ENCODE measurements around the gene TLN1. TPM values are rescaled to one million over a fixed set of nuclear protein-coding genes. Genes with fewer than 3 reads are reported as not detected.
A peak's percentile ranks its signal among the peaks of the same experiment; 100 is the strongest.

TLN1 gene
- total RNA-seq, 2 donors from 2014 or later: 816 to 836 TPM

DNA sequence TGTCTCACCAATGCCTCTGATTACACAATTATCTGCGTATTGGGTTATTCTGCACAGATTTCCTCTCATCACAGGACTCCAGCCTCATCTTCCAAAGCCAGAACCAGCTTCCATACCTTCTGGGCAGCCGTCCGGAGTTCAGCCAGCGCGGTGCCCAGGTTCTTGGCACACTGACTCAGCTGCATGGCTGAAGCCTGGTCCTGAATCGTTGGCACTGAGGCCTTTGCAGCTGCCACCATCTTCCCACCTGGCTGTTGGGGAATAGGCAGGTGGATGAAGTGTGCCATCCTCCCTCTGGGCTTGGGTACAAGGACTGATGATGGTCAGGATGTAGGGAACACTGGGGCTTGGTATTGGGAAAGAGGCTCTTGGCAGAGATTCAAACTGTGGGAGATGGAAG, 17.9 kb downstream of the TLN1 start:
- no peak for DNase-seq (ENCODE audit: low spot score)
- intact Hi-C loops (cut with DNase I): no loop called here

GRCh38 chr9:35713578-35713977, 18.4 kb downstream of the TLN1 start:
- intact Hi-C loops (cut with DNase I): no loop called here

GRCh38 chr9:35712762-35713400, 19.1 kb downstream of the TLN1 start:
- no peak for DNase-seq (ENCODE audit: low spot score)
- intact Hi-C loops (cut with DNase I): no loop called here

More at GRCh38 chr9:35713578-35713977, 18.4 kb downstream of the TLN1 start:
- no peak for DNase-seq (ENCODE audit: low spot score)

GRCh38 chr9:35711501-35712428, 20.2 kb downstream of the TLN1 start:
- intact Hi-C loops (cut with DNase I): no loop called here
- peak; percentile 40 for DNase-seq (ENCODE audit: low spot score)

- no peak for DNase-seq (ENCODE audit: low spot score)
- intact Hi-C loops (cut with DNase I): no loop called here
Observed at GRCh38 chr9:35710818-35711500, 21.0 kb downstream of the TLN1 start.

- DNase-seq (ENCODE audit: low spot score): peak; percentile 52
- intact Hi-C loops (cut with DNase I): no loop called here
Observed at GRCh38 chr9:35708146-35708545, 23.8 kb downstream of the TLN1 start.

DNA sequence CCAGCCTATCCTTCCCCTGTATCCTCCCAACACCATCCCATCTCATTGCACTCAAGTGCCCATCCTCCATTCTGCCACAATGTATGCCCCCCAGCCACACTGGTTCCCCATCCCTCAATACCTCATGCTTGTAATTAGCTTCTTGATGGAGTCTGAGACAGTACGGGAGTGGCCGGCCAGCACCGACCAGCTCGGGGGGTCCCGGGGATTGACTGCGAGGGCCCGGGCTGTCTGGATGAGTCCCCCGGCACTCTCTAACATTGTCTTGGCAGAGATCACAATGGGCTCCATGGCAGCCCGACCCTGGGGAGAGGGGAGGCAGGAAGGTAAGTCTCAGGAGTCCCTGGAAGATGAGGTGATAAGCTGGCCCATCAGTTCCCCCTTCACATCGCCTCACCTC, 25.0 kb downstream of the TLN1 start:
- intact Hi-C loops (cut with DNase I): loop anchor here in 1 of 2 donors (2.0 kb wide), 1 partner anchor 218 kb away; no protein-coding TSS in a partner anchor
- peak; percentile 53 for DNase-seq (ENCODE audit: low spot score)

- intact Hi-C loops (cut with DNase I): loop anchor here in 1 of 2 donors (2.0 kb wide), 1 partner anchor 217 kb away; no protein-coding TSS in a partner anchor
- DNase-seq (ENCODE audit: low spot score): peak; percentile 49
Observed at GRCh38 chr9:35705836-35706430, 26.1 kb downstream of the TLN1 start.

DNA sequence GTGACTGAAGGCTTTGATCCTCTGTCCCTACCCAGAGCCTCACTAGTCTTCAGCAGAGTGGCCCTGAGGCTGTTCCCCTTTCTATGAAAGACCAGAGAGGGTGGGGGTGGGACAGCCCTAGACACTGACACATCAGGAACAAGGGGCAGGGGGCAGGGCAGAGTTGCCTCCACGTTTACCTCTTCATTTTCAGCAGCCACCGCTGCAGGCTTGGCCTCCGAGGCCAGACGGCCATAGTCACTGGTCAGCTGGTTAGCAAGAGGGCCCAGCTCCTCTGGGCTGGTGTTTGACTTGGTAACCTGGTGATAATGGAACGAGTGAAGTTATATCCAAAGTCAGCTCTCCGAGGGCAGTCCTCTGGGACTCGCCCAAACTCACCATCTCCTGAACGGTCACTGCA, 26.6 kb downstream of the TLN1 start:
- intact Hi-C loops (cut with DNase I): no loop called here
- peak; percentile 77 for DNase-seq (ENCODE audit: low spot score)

DNA sequence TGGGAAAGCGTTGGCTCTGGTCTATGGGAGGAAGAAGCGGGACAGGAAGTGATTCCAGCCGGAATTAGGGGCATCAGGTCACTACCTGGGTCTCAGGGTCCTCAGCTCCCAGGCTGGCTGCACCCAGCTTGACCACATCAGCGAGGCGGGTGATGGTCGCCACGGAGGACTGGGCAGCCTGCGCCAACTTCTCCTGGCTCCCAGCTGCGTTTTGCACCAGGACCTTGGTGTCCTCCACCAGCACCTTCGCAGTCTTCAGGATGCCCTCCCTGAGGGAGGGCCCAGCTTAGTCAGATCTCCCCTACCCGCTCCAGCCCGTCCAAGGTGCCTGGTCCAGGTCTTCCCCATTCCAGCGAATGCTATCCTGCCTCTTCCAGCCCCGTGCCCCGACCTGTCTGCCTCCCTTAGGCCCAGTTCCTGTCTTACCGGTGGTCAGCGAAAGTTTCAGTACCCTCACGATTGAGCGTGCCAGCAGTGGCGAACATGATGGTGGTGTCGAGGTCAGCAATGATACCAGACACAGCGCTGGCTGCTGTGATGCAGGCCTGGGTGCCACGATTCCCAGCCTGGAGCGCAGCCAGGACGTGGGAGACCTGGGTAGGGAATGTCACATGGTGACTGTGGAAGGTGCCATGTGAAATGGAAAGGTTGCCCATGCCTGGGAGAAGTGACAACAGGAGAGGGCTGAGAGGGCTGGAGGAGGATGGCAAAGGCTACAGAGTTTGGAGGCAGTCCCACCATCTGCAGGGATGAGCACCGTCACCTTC, 27.9 kb downstream of the TLN1 start:
- intact Hi-C loops (cut with DNase I): loop anchor here in 1 of 2 donors (2.0 kb wide), 1 partner anchor 19 kb away; no protein-coding TSS in a partner anchor
- DNase-seq (ENCODE audit: low spot score): peak; percentile 64

DNA sequence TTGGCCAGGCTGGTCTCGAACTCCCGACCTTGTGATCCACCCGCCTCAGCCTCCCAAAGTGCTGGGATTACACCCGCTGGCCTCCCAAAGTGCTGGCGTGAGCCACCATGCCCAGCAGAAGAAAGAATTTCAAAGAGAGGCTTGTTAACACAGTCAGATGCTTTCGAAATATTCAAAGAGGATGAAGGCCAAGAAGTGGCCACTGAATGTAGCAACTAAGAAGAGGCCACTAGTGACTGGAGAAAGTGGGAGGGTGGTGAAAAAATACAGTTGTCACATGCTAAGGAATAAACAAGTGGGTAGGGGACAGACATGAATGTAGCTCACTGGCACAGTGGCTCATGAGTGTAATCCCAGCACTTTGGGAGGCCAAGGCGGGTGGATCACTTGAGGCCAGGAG, 29.3 kb downstream of the TLN1 start:
- intact Hi-C loops (cut with DNase I): loop anchor here in 1 of 2 donors (2.0 kb wide), 1 partner anchor 20 kb away; no protein-coding TSS in a partner anchor
- peak; percentile 35 for DNase-seq (ENCODE audit: low spot score)

GRCh38 chr9:35700942-35701341, 31.1 kb downstream of the TLN1 start:
- intact Hi-C loops (cut with DNase I): no loop called here
- no peak for DNase-seq (ENCODE audit: low spot score)

GRCh38 chr9:35700031-35700430, 32.0 kb downstream of the TLN1 start:
- DNase-seq (ENCODE audit: low spot score): peak; percentile 58
- intact Hi-C loops (cut with DNase I): no loop called here

DNA sequence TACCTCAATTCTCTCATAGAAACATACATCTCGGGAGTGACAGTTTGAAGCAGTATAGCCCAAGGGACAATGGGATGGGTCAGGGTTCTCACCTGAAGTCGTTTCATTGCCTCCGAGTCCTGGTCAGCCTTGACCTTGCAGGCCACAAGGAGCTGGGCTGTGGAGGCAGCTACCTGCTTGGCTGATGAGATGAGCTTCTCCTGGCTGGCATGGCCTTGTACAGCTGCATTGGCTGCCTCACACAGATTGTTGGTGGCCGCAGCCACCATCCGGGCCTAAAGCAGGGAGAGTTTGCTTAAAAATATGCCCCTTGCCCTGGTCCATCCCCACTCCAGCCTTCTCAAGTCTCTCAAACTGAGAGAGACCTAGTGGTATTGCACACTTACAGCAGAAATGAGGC, 33.8 kb downstream of the TLN1 start:
- intact Hi-C loops (cut with DNase I): loop anchor here in 1 of 2 donors (5.0 kb wide), 1 partner anchor 49 kb away; the partner anchor contains the start of genes GBA2 and RGP1

DNA sequence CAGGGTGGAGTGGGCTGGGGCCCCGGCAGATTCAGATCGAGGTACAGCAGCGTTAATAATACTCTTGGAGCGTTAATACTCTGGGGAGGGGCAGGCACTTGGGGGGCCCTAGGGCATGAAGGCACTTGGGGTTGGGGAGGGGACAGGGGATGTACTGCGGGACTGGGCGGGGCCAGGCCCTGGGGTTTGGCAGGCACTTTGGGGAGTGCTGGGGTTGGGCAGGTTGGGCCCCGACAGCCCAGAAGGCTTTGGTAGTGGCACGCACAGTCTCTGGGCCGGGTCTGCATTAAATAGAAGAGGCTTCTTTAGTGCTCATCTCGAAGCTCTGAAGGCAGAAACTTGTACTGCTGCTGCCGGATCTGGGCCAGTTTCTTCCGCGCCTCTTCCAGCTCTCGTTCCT, 34.5 kb downstream of the TLN1 start:
- intact Hi-C loops (cut with DNase I): loop anchor here in 1 of 2 donors (5.0 kb wide), 1 partner anchor 50 kb away; the partner anchor contains the start of genes GBA2 and RGP1
- peak; percentile 53 for DNase-seq (ENCODE audit: low spot score)

More for the DNA sequence above, 33.8 kb downstream of the TLN1 start:
- DNase-seq (ENCODE audit: low spot score): peak; percentile 35

DNA sequence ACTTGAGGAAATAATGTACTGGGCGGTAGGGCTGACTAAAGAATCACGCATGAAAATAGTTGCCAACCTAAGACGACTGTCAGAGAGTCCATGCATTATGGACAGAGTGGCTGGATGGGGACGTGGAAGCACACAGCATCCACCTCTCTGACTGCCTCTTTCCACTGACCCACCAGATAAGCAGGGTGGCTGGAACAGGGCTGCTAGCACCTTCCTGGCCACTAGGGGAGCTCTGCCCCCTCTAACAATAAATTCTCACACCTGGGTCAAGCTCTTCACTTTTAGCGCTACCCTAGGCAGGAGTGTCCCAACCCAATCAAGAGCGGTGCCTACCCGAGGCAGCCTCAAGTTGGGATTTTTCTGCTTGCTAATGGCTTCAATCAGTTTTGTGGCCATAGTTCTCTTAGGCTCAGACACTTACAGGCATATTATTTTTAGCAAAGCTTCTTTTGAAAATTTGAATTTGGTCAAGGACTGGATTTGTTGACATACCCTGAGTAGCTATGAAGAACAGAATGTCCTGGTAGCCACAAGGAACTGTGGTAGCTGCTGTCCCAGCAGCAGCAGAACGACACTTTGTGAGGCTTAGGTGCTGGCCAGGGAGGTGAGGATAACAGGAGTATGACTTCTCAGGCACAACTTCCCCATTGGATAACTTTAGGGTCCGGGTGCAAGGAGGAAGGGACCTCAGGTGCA, 35.3 kb downstream of the TLN1 start:
- intact Hi-C loops (cut with DNase I): loop anchor here in 1 of 2 donors (5.0 kb wide), 1 partner anchor 51 kb away; the partner anchor contains the start of genes GBA2 and RGP1

DNA sequence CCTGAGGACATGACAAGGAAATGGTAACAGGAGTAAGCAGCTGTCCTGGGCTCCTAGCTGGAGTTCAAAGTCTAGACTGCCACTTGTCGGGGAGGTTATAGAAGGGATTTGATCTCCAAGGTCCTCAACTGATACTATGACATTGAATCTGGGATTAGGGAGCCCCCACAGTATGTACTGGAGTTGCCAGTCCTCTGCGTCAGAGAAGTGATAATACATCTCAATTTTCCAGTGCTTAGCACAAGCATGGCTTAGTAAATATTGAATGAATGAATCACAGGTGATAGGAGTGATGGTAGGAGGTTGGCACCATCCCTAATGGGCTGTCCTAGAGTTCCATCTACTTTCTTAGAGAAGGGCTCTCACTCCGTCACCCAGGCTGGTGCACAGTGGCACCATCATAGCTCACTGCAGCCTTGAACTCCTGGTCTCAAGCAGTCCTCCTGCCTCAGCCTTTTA, 36.0 kb downstream of the TLN1 start:
- intact Hi-C loops (cut with DNase I): loop anchor here in 1 of 2 donors (2.0 to 5.0 kb wide), 2 partner anchors 33 to 51 kb away; partner anchors contain the start of genes GBA2 and RGP1
- DNase-seq (ENCODE audit: low spot score): peak; percentile 18

More for the DNA sequence above, 35.3 kb downstream of the TLN1 start:
- DNase-seq (ENCODE audit: low spot score): peak; percentile 80
